IPS-18a (cell line): ENCODE measurements around the gene RNF130.

Experiments
- H3K27ac ChIP-seq: one replicate; pipeline ENCODE4 v1.5.1; 2013; ENCODE audit warnings: low read length
- H3K27me3 ChIP-seq: one replicate; pipeline ENCODE4 v1.6.1; 2013; ENCODE audit warnings: mild to moderate bottlenecking, low read length; ENCODE audit not compliant: control insufficient read depth, insufficient read depth
- H3K36me3 ChIP-seq: one replicate; pipeline ENCODE4 v1.6.1; 2013; ENCODE audit warnings: low read depth, low read length; ENCODE audit not compliant: control insufficient read depth
- H3K4me1 ChIP-seq: one replicate; pipeline ENCODE4 v1.6.1; 2013; ENCODE audit warnings: low read depth, low read length; ENCODE audit not compliant: control insufficient read depth
- H3K4me3 ChIP-seq: one replicate; pipeline ENCODE4 v1.5.1; 2013; ENCODE audit warnings: low read length
- H3K9ac ChIP-seq: one replicate; pipeline ENCODE4 v1.6.1; 2013; ENCODE audit warnings: mild to moderate bottlenecking, low read length, moderate library complexity
- H3K9me3 ChIP-seq: one replicate; pipeline ENCODE4 v1.6.1; 2013; ENCODE audit warnings: low read depth, low read length; ENCODE audit not compliant: control insufficient read depth

Gene RNF130

DNA sequence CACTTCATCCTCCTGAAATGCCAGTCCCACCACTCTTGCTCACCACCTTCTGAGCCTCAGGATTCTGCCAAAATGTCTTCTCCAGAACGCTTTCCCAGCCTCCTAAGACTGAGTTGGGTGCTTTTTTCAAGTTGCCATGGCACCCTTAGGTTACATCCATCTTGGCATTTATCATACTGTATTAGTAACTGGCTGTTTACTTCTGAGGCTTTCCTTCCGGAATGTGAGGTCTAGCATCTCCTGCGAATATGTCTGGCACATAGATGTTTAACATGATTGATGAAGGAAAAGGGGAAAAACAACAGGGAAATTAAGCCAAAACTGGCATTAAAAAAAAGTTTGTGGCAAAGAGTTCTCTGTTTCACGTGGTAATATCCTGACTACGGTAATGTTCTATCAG is 24.9 kb downstream of the RNF130 start:
- Histone ChIP-seq H3K4me1 (peaks cover 12% of the 10 kb centered on the region), H3K36me3 (no peaks in the 10 kb centered on the region), H3K27me3 (no peaks in the 10 kb centered on the region), H3K27ac (no peak overlapping the region), H3K4me3 (no peak overlapping the region), H3K9me3 (peaks cover 8% of the 10 kb centered on the region), H3K9ac (no peak overlapping the region)

DNA sequence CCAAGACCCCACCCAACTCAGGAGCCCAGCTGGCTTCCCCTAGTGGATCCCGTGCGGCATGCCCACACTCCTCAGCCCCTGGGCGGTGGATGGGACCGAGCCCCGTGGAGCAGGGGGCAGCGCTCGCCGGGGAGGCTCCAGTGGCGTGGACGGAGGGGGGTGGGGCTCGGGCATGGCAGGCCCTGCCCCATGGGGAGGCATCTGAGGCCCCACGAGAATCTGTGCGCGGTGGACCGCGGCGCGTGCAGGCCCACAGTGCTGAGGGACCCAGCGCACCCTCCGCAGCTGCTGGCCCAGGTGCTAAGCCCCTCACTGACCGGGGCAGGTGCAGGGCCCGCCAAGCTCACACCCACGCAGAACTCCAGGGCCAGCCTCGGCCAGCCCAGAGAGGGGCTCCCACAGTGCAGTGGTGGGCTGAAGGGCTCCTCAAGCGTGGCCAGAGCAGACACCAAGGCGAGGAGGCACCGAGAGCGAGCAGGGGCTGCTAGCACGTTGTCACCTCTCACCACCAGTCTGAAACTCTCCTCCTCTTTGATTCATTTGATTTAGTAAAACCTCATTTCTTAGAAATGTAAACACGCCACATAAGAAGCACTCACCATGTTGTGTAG is 25.6 kb downstream of the RNF130 start:
- Histone ChIP-seq H3K9me3 (peaks cover 8% of the 10 kb centered on the region), H3K4me3 (no peak overlapping the region), H3K4me1 (peaks cover 13% of the 10 kb centered on the region), H3K9ac (no peak overlapping the region), H3K36me3 (no peaks in the 10 kb centered on the region), H3K27me3 (no peaks in the 10 kb centered on the region), H3K27ac (no peak overlapping the region)

DNA sequence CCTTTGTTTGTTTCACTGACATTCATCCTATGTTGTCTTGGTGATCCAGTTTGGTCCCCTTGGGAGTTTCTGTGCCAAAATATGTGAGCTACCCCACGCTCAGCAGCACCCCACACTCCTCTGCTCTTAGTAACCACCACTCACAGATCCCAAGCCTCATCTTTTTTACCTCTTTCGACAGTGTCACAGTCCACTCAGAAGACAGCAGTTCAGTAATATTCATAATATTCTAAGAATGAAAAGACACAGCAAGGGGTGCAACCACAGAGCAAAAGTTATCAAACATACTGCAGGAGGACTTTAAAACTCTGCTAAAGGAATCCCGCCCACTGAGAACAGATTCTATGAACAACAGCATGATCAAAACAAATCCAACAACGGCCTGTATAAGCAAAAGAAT is 28.2 kb downstream of the RNF130 start:
- Histone ChIP-seq H3K9me3 (peaks cover 8% of the 10 kb centered on the region), H3K27ac (no peak overlapping the region), H3K27me3 (no peaks in the 10 kb centered on the region), H3K4me1 (peaks cover 9% of the 10 kb centered on the region), H3K36me3 (peaks cover 3% of the 10 kb centered on the region), H3K9ac (no peak overlapping the region), H3K4me3 (no peak overlapping the region)

DNA sequence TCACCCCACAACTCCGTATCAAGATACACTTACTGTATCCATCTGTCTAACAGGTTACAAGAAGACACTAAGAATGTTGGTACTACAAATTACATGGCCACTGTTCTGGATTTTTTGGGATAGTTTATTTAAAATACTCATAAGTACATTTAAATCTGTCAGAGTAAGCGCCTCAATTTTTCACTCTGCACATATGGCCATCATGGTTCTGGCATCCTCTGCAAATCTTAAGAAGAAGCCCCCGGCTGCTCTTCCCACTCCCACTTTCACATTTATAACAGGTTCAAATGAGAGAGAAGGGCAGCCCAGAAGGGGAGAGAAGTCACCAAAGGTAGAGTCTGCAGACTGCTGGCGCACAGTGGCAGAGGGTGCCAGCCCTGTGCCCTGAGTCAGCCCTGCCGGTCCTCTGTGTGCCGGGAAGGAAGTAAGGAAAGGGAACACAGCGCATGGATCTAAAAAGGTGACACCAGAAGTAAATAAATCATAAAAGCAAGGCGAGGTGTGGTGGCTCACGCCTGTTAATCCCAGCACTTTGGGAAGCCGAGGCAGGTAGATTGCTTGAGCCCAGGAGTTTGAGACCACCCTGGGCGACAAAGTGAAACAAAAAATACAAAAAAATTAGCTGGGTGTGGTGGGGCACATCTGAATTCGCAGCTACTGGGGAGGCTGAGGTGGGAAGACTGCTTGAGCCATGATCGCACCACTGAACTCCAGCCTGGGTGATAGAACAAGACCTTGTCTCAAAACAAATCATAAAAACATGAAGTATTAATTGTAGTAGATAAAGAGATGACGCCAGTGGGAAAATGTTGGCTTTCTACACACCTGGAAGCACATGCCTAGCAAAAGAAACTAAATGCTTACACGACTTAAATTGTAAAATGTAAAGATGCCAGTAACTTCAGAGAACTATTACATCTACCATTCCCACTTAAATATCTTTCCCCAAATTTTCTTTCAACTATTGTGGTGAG is 30.0 kb downstream of the RNF130 start:
- Histone ChIP-seq H3K9ac (no peak overlapping the region), H3K4me3 (no peak overlapping the region), H3K27me3 (no peaks in the 10 kb centered on the region), H3K36me3 (peaks cover 15% of the 10 kb centered on the region), H3K4me1 (peaks cover 9% of the 10 kb centered on the region), H3K27ac (no peak overlapping the region), H3K9me3 (peaks cover 4% of the 10 kb centered on the region)

DNA sequence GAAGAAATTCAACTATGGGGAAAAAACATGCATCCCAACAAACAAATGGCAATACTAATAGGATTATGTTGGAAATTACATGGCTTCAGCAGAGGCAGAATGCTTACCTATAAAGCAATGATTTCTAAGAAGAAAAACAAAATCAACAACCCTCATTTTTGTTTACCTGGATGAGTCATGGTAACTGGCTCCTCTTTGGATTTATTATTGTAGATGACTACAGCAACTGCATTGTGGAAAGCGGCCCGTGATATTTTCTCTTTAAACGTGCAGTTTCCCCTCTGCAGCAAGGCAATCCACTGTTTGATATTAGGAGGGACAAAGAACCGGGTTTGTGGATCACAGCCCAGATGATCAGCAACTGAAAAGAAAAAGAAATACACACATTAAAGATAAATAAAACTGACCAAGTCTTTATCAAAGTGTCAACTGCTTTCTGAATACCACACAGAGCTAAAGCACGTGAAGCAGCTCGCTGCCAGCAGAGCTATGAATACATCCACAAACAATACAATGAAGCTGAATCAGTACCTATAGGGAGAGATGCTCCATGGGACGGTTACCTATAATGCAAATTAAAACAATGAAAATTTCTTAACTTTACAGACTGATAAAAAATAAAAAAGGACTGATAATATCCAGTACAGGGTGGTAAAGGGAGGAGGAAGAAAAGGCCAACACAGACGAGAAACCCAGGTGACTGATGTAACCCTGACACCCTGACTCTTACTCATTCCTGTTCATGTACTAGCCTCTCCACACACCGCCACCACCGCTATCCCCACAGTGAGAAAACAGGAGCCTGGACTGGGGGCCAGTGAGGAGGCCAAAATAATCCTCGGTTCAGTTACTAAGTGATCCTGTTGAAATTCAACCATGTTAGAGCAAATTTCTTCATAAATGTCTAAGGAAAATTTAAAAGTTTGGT is 31.0 kb downstream of the RNF130 start:
- no peak overlapping the region for H3K27ac ChIP-seq
- no peaks in the 10 kb centered on the region for H3K27me3 ChIP-seq
- H3K4me3 ChIP-seq: no peak overlapping the region
- H3K9me3 ChIP-seq: no peaks in the 10 kb centered on the region
- peaks cover 9% of the 10 kb centered on the region for H3K4me1 ChIP-seq
- peaks cover 24% of the 10 kb centered on the region for H3K36me3 ChIP-seq
- peak overlapping the region; percentile 17 for H3K9ac ChIP-seq

DNA sequence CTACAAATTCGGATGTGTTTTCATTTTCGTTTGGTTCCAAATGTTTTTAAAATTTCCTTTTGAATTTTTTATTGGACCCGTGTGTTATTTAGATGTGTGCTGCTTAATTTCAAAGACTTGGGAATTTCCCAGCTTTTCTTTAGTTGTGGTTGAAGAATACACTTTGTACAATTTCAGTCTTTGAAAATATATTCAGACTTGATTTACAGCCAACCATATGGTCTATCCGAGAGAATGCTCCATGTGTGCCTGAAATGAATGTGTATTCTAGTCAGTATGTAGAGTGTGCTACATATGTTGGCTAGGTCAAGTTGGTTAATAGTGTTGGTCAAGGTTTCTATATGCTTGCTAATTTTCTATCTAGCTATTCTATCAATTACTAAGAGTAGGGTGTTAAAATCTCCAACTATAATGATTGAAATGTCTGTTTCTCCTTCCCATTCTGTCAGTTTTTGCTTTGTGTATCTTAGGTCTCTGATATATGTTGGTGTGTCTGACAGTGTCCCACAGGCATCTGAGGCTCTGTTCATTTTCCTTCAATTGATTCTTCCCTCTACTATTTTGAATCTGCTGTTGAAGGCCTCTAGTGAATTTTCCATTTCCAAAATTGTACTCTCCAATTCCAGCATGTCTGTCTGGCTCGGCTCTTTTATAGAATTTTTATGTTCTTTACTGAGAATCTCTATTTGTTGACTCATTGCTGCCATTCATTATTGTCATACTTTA is 36.2 kb downstream of the RNF130 start:
- Histone ChIP-seq H3K27me3 (no peaks in the 10 kb centered on the region), H3K4me1 (peaks cover 1% of the 10 kb centered on the region), H3K36me3 (peaks cover 39% of the 10 kb centered on the region), H3K4me3 (no peak overlapping the region), H3K27ac (no peak overlapping the region), H3K9ac (no peak overlapping the region), H3K9me3 (no peaks in the 10 kb centered on the region)

DNA sequence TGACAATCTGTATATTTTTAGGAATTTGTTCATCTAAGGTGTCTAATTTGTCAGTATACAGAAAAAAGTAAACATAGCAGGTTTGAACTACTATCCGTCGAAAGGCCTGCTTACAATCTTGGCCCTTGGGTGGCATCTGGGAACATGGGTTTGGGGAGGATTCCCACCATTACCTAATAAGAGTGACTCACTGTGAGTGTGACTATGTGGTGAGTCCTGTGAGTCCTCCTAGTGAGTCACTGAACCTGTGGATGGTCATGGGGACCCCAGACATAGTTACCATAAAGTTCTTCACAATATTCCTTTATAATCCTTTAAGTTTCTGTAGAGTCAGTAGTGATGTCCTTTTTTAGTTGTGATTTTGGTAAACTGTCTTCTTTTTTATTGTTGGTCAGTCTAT is 37.0 kb downstream of the RNF130 start:
- Histone ChIP-seq H3K27ac (no peak overlapping the region), H3K9me3 (no peaks in the 10 kb centered on the region), H3K4me1 (no peaks in the 10 kb centered on the region), H3K4me3 (no peak overlapping the region), H3K36me3 (peaks cover 42% of the 10 kb centered on the region), H3K27me3 (no peaks in the 10 kb centered on the region), H3K9ac (no peak overlapping the region)

DNA sequence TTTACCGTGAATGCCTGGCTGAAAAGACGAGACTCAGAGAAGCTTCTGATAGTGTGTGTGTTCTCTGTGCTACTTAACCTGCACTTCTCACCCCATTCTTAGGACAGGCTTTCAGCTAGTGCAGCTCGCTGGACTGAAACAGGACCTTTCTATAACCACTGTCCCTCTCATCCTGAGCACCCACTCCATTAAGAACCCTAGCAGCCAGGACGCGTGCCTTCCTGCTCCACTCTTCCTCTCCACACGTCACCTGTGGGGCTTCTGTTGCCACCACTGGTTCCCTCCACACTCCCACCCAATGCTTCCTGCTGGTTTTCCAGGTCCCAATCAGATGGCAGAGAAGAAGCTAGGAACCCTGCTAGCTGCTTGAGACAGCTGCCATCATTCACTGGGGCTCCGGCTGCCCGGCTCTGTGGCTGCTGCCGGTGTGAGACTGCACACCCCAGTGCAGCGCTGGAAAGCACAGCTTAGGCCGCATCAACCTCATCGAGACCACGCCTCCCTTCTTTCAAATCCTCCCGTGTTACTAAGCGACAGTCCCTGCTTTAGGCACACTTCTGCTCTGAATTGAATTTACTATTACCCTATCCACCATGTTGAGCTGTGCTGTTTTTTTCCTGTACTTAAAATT is 44.0 kb downstream of the RNF130 start:
- Histone ChIP-seq H3K27ac (no peak overlapping the region), H3K4me3 (no peak overlapping the region), H3K27me3 (no peaks in the 10 kb centered on the region), H3K9me3 (no peaks in the 10 kb centered on the region), H3K36me3 (peaks cover 8% of the 10 kb centered on the region), H3K9ac (no peak overlapping the region), H3K4me1 (peaks cover 4% of the 10 kb centered on the region)

DNA sequence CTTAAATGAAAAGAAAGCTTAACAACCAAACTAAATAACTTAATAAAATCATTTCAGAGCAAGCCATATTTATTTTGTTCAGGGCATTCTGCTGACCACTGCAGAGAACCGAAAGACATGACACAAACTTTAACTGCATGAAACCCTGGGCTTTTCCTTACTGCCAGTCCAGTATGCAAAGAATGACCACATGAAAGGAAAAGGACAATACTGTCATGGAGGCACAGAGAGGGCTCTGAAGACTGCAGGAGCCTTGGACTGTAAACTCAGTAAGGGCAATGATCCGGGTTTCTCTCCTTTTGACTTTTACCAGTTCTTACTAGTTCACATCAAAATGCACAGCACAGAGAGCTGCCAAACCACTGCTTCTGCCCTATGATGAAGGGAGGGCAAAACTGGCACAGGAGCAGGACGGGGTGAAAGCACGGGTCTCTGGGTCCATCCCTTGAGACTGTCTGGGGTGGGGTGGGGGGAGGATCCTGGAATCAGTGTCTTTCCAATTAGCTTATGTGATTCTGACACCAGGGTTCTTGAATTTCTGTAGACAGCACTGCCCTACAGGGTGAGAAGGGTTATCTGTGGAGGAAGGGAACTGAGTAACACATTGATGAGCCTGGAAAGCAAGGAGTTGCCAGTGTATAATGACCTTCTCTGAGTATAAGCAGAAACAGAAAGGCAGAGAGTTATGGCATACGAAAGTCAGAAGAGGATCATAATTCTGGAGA is 44.7 kb downstream of the RNF130 start:
- peaks cover 7% of the 10 kb centered on the region for H3K36me3 ChIP-seq
- no peak overlapping the region for H3K9ac ChIP-seq
- H3K9me3 ChIP-seq: no peaks in the 10 kb centered on the region
- H3K4me1 ChIP-seq: peaks cover 4% of the 10 kb centered on the region
- H3K27me3 ChIP-seq: no peaks in the 10 kb centered on the region
- no peak overlapping the region for H3K27ac ChIP-seq
- no peak overlapping the region for H3K4me3 ChIP-seq

DNA sequence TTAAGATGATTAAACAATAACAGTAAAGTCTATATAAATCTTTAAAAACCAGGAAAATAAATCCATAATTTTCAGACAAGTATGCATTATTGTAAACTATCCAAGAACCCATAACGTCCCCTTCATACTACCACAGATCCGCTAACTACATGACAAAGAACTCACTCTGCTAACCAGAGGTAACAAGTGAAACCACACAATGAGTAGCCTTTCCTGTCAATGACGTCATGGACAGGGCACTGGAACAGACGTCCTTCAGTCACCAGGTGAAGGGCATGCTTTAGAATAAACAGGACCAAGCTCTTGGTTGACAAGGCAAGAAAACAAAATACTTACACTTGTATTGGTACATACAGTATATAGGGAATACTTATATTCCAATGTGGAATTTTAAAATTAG is 45.2 kb downstream of the RNF130 start:
- no peak overlapping the region for H3K4me3 ChIP-seq
- H3K4me1 ChIP-seq: peaks cover 4% of the 10 kb centered on the region
- H3K9me3 ChIP-seq: no peaks in the 10 kb centered on the region
- H3K9ac ChIP-seq: no peak overlapping the region
- H3K27me3 ChIP-seq: no peaks in the 10 kb centered on the region
- H3K27ac ChIP-seq: no peak overlapping the region
- peaks cover 7% of the 10 kb centered on the region for H3K36me3 ChIP-seq
